NB4 (cell line): ENCODE measurements around the gene VPS39.

ENCODE experiments used
- TF ChIP-seq, protein P1 (sequence below): IDR thresholded peaks from one replicate; pipeline ENCODE4 v1.5.1; 2012; ENCODE audit warnings: low read depth, low read length
- TF ChIP-seq, protein P2 (sequence below): IDR thresholded peaks from 2 replicates; pipeline ENCODE4 v1.6.1; 2011; ENCODE audit warnings: low read depth, low read length

DNA sequence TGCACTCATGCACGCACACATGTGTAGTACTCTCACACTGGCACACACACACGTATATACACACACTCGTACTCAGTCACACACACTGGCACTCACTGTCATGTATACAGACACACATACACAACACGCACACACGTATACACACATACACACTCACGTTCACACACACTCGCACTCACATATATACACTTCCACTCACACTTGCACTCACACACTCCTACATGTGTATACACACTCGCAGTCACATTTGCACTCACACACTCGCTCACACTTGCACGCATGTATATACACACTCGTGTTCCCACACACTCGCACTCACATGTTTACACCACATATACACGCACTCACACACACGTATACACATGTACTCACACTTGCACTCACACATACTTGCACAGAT lies 53.1 kb downstream of the VPS39 start:
- TF ChIP-seq, protein P1, sequence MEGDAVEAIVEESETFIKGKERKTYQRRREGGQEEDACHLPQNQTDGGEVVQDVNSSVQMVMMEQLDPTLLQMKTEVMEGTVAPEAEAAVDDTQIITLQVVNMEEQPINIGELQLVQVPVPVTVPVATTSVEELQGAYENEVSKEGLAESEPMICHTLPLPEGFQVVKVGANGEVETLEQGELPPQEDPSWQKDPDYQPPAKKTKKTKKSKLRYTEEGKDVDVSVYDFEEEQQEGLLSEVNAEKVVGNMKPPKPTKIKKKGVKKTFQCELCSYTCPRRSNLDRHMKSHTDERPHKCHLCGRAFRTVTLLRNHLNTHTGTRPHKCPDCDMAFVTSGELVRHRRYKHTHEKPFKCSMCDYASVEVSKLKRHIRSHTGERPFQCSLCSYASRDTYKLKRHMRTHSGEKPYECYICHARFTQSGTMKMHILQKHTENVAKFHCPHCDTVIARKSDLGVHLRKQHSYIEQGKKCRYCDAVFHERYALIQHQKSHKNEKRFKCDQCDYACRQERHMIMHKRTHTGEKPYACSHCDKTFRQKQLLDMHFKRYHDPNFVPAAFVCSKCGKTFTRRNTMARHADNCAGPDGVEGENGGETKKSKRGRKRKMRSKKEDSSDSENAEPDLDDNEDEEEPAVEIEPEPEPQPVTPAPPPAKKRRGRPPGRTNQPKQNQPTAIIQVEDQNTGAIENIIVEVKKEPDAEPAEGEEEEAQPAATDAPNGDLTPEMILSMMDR = no peak
- TF ChIP-seq, protein P2, sequence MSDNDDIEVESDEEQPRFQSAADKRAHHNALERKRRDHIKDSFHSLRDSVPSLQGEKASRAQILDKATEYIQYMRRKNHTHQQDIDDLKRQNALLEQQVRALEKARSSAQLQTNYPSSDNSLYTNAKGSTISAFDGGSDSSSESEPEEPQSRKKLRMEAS = no peak
